Breast epithelium (tissue), 4 donors: ENCODE results near the gene FYN. TPM values are rescaled to one million over a fixed set of nuclear protein-coding genes. Genes with fewer than 3 reads are reported as not detected.
A peak's percentile ranks its signal among the peaks of the same experiment; 100 is the strongest.

Source experiments
- DNase-seq, 2 donors: peaks; one replicate each; pipeline ENCODE4 v3.0.0-alpha.2; 2019; ENCODE audit warnings: low spot score in 2 of 2
- H3K27ac ChIP-seq, 2 donors: fragments of 200-600 bp; sonication (generic) in 1 of 2; one replicate each; pipeline ENCODE4 v1.5.1; 2016 to 2019; ENCODE audit warnings: mild to moderate bottlenecking in 1 of 2
- H3K27me3 ChIP-seq, 2 donors: fragments of 200-600 bp; sonication (generic) in 1 of 2; one replicate each; pipeline versions ENCODE4 v1.5.1 to v1.6.0; 2017 to 2019; ENCODE audit warnings: control low read depth in 1 of 2, mild to moderate bottlenecking in 1 of 2
- H3K36me3 ChIP-seq: fragments of 200-600 bp; one replicate; pipeline ENCODE4 v1.5.1; 2019
- H3K4me1 ChIP-seq, 2 donors: fragments of 200-600 bp; sonication (generic); one replicate each; pipeline ENCODE4 v1.5.1; 2016 to 2019; ENCODE audit warnings: control low read depth in 1 of 2
- H3K4me3 ChIP-seq, 3 donors: fragments of 200-600 bp; sonication (generic); 1 replicate in 2 of 3; 2 replicates in 1 of 3; pipeline ENCODE4 v1.5.1; 2016 to 2019; ENCODE audit warnings: mild to moderate bottlenecking in 3 of 3, moderate library complexity in 2 of 3
- H3K9me3 ChIP-seq, 2 donors: fragments of 200-600 bp; sonication (generic) in 1 of 2; one replicate each; pipeline ENCODE4 v1.5.1; 2016 to 2019; ENCODE audit warnings: control low read depth in 1 of 2
- CTCF ChIP-seq, 3 donors: fragments of 450-650 bp; IDR thresholded peaks; one replicate each; pipeline ENCODE4 v1.5.1; 2016 to 2017; ENCODE audit warnings: antibody characterized with exemption in 3 of 3, mild to moderate bottlenecking in 3 of 3, moderate library complexity in 3 of 3
- POLR2A ChIP-seq: fragments of 450-650 bp; IDR thresholded peaks from one replicate; pipeline ENCODE4 v1.6.1; 2016; ENCODE audit warnings: antibody characterized with exemption, mild to moderate bottlenecking, moderate library complexity
- POLR2AphosphoS5 ChIP-seq, 3 donors: sonication (generic); formaldehyde crosslinking; IDR thresholded peaks; one replicate each; pipeline ENCODE4 v1.6.1; 2017; ENCODE audit warnings: antibody characterized with exemption in 3 of 3
- intact Hi-C: fragments of 100-400 bp; cut with DNase I; formaldehyde crosslinking; loops from one replicate; pipeline ENCODE4 v1.15.1; 2023; ENCODE audit warnings: low total_unique reads
- total RNA-seq, 3 donors: library from RNA; depleted of rRNA; stranded (reverse); fragments of >200 nt; gene quantifications; one replicate each; pipeline ENCODE4 v1.1.0, GENCODE V29; 2016

Gene FYN
- total RNA-seq, 3 donors from 2014 or later = 44.8 to 209 (median 111) TPM

- TF ChIP-seq POLR2A (no peak), POLR2AphosphoS5 (IDR thresholded peaks at IDR 0.05) (no peak), CTCF (IDR thresholded peaks at IDR 0.05) (no peak)
- H3K27me3 ChIP-seq = peaks cover 0 to 3% of the 10 kb centered on the region in 2 donors
- DNase-seq = no peak
- no peaks in the 10 kb centered on the region for H3K4me1 ChIP-seq
- no peaks in the 10 kb centered on the region for H3K9me3 ChIP-seq
- peak overlapping the region; percentile 82 to 93 for H3K27ac ChIP-seq
- intact Hi-C loops = no loop called here
- H3K36me3 ChIP-seq = no peaks in the 10 kb centered on the region
- peak overlapping the region; percentile 72 to 85 (median 75) for H3K4me3 ChIP-seq
Observed at GRCh38 chr6:111872401-111873177, 663 bp downstream of the FYN start.

- no peaks in the 10 kb centered on the region for H3K4me1 ChIP-seq
- TF ChIP-seq POLR2AphosphoS5 (IDR thresholded peaks at IDR 0.05) = no peak
- TF ChIP-seq POLR2A = no peak
- no peak for TF ChIP-seq CTCF (IDR thresholded peaks at IDR 0.05)
Observed at GRCh38 chr6:111871725-111872400, 1.4 kb downstream of the FYN start.

GRCh38 chr6:111871207-111871606 lies 2.0 kb downstream of the FYN start:
- Histone ChIP-seq H3K27ac (peak overlapping the region in 1 of 2 donors; percentile 93), H3K9me3 (no peaks in the 10 kb centered on the region), H3K36me3 (no peaks in the 10 kb centered on the region), H3K27me3 (peaks cover 0 to 3% of the 10 kb centered on the region in 2 donors), H3K4me1 (no peaks in the 10 kb centered on the region), H3K4me3 (peak overlapping the region; percentile 72 to 85 (median 75))
- intact Hi-C loops = no loop called here
- DNase-seq = no peak
- TF ChIP-seq CTCF (IDR thresholded peaks at IDR 0.05) = no peak
- no peak for TF ChIP-seq POLR2A
- TF ChIP-seq POLR2AphosphoS5 (IDR thresholded peaks at IDR 0.05) = no peak

More at GRCh38 chr6:111871725-111872400, 1.4 kb downstream of the FYN start:
- Histone ChIP-seq H3K27ac (peak overlapping the region; percentile 82 to 93), H3K36me3 (no peaks in the 10 kb centered on the region), H3K4me3 (peak overlapping the region; percentile 72 to 85 (median 75)), H3K9me3 (no peaks in the 10 kb centered on the region), H3K27me3 (peaks cover 0 to 3% of the 10 kb centered on the region in 2 donors)
- no peak for DNase-seq
- intact Hi-C loops = no loop called here

GRCh38 chr6:111870742-111871064 lies 2.5 kb downstream of the FYN start:
- DNase-seq = no peak
- intact Hi-C loops = no loop called here
- Histone ChIP-seq H3K4me3 (peak overlapping the region in 2 of 3 donors; percentile 72 to 85), H3K9me3 (no peaks in the 10 kb centered on the region), H3K36me3 (no peaks in the 10 kb centered on the region), H3K27ac (no peak overlapping the region), H3K27me3 (peaks cover 0 to 3% of the 10 kb centered on the region in 2 donors), H3K4me1 (no peaks in the 10 kb centered on the region)
- TF ChIP-seq CTCF (IDR thresholded peaks at IDR 0.05) (no peak), POLR2AphosphoS5 (IDR thresholded peaks at IDR 0.05) (no peak), POLR2A (no peak)
